HG02884 (cell line): Measurements from ENCODE around the gene CASTOR2.
"Not testable (repeated sequence)": the region's sequence is repeated elsewhere in the genome, so short reads cannot be mapped to it uniquely, and the experiment has no call there.

Experiments
- ATAC-seq: cut with Tn5 transposase; IDR thresholded peaks from one replicate; pipeline ENCODE4 v1.9.1; 2021; ENCODE audit warnings: mild to moderate bottlenecking, moderate library complexity; ENCODE audit not compliant: unreplicated experiment

Gene CASTOR2

DNA sequence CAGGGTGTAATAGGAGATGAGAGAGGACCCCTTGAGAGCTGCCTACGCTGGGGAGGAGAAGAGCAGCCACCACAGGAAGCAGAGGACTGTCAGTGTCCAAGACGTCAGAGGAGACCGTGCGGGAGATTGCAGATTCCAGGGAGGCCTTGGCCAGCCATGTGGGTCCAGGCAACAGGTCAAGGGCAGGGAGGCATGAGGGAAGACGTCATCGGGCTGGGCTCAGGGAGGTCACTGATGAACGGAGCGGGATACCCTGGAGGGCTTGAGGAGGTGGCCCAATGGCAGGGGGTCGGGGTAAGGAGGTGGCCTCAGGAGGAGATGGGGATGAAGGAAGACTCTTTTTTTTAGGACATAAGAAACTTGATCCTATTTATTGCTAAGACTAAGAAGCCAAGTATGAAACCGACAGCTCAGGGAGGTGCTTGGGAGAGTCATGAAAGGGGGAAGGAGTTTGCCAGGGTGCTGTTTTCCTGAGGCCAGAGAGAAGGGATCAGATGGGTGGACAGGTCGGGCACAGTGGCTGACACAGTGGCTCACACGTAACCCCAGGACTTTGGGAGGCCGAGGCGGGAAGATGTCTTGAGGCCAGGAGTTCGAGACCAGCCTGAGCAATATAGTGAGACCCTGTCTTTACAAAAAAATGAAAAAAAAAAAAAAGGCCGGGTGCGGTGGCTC lies 30.5 kb downstream of the CASTOR2 start:
- not testable (repeated sequence) for ATAC-seq

DNA sequence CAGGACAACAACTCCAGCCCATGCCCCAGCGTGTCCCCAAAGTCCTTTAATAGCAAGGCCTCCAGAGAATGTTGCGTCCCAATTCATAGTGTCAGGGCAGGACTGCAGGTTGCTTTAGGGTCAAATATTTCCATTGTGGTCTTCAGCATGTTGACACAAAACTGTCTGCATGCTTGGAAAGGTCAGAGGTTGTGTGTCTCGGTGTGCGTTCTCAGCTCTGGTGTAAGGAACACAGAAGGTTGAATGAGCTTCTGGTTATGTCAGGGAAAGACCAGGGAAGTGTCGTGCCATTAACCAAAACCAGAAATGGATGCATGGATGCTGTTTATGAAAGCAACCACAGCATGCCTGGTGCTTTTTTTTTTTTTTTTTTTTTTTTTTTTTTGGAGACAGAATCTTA lies 31.9 kb downstream of the CASTOR2 start:
- not testable (repeated sequence) for ATAC-seq

GRCh38 chr7:74997811-74998210 lies 33.3 kb downstream of the CASTOR2 start:
- not testable (repeated sequence) for ATAC-seq

- ATAC-seq = not testable (repeated sequence)
Measured at GRCh38 chr7:75001356-75001755, 36.9 kb downstream of the CASTOR2 start.

GRCh38 chr7:75010036-75010435 lies 45.5 kb downstream of the CASTOR2 start:
- no peak for ATAC-seq

DNA sequence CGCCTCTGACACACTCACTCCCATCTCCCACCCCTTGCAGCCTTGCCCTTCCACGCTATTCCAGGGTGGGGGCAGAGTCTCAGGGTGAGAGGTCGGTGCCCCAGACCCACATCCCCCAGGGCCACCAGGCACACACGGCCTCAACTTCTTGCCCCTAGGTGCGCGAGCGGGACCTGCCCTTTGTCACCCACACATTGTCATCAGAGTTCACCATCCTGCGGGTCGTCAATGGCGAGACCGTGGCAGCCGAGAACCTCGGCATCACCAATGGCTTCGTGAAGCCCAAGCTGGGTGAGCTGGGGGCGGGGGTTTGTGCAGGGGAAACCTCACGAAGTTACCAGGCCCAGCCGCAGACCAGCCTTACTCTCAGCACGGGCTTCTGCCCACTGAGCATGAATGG lies 53.3 kb downstream of the CASTOR2 start:
- no peak for ATAC-seq

GRCh38 chr7:75018570-75019364 lies 54.3 kb downstream of the CASTOR2 start:
- no peak for ATAC-seq

DNA sequence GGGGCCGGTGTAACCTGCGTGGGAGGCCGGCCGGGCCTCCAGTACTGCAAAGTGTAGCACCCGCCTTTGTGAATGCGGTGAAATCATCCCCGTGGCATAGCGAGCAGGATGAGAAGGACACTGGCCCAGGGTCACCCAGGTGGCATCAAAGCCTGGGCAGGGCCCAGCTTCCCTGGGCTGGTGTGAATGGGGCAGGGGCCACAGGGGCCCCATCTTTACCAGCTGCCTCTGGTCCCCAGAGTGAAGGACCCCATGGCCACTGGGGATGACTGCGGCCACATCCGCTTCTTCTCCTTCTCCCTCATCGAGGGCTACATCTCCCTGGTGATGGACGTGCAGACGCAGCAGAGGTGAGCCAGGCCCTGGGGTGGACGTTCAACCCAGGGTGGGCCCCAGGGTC lies 55.3 kb downstream of the CASTOR2 start:
- no peak for ATAC-seq

DNA sequence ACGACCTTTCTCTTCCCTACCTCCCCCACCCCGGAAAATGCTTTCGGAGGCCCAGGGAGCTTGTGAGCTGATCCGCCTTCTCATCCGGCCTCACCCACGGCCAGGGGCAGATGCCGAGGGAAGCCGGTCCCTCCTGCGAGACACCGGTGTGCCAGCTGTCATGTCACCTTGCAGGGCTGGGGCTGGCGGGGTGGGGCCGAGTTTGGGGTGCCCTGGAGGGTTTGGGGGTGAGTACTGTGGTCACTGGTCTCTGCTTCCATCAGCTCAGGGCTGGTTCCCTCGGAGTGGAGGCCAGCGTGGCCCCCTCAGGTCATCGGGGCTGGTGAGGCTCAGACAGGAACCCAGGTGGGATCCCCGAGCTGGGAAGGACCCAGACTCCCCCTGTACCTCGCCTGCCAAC lies 60.4 kb downstream of the CASTOR2 start:
- no peak for ATAC-seq

DNA sequence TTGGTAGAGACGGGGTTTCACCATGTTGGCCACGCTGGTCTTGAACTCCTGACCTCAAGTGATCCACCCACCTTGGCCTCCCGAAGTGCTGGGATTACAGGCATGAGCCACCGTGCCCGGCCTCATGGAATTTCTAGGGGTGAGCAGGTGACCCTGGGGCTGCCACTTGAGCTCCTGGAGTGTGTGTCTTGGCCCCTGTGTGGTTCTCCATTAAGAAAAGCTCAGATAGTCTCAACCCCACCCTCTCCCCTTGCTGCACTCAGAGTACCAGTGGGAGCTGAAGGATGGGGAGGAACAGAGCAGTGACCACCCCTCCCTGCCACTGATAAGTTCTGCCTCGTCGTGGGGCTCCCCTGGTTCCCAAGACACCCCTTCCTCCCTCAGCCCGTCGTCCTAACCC lies 63.8 kb downstream of the CASTOR2 start:
- ATAC-seq = no peak

DNA sequence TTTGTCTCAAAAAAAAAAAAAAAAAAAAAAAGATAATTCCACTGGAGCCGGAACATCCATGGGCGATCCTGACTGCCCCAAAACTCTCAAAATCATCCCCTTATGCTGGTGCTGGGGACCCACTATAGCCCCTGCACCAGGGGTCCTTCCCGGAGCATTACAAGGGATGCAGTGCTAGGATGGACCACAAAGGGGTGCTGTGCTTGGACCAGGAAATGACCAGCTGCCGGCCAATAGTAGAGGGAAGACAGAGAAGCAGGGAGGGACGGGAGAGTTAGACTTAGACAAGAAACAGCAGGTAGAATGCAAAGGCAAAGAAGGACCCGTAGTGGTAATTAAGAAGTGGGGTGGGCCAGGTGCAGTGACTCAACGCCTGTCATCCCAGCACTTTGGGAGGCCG lies 68.6 kb downstream of the CASTOR2 start:
- no peak for ATAC-seq

DNA sequence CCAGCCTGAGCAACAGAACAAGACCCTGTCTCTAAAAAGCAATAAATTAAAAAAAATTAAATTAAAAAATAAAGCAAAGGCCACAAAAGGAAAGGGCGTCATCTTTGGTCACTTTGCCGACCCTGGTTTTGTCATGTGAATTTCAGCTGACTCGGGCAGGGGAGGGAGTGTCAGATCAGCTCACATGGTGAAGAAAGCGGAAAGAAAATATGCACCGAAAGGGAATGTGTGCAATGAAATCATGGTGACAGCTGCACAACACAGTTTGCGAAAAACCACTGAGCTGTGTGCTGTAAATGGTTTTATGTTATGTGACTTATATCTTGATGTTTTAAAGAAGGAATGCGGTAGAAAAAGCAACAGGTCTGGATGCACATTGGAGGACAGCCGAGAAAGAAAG lies 69.3 kb downstream of the CASTOR2 start:
- ATAC-seq = no peak

DNA sequence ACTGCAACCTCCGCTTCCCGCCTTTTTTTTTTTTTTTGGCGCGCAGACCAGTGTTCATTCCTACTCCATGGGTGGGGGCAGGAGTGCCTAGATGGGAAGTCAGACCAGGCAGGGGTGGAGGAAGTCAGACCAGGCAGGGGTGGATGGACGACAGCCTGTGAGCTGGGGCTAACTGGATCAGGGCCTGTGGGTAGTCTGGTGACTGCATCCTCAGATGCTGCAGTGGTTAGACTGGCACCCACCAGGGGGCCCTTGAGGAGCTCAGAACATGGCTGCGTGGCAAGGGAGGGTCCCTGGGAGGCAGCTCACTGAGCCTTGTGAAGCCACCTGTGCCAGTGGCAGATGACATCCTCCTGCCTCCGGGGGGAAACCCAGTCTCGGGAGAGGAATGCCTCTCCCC lies 74.0 kb downstream of the CASTOR2 start:
- ATAC-seq = no peak

DNA sequence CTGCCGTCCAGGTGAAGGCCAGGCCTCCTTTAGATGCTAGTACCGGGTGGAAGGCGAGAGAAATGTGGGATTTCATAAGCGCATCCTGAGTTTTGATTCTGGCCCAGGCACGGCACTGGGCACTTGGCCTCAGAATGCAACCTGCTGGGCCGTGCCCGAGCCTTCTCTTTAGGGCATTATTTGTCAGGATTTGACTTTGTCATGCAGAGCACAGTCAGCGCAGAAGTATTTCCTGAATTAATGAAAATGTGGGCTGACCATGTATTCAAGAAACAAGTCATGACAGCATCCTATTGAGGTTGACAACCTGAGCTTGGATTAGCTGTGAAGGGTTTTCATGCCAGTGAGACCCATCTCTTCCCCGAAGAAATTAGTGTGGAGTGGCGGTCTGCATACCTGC lies 74.7 kb downstream of the CASTOR2 start:
- no peak for ATAC-seq

DNA sequence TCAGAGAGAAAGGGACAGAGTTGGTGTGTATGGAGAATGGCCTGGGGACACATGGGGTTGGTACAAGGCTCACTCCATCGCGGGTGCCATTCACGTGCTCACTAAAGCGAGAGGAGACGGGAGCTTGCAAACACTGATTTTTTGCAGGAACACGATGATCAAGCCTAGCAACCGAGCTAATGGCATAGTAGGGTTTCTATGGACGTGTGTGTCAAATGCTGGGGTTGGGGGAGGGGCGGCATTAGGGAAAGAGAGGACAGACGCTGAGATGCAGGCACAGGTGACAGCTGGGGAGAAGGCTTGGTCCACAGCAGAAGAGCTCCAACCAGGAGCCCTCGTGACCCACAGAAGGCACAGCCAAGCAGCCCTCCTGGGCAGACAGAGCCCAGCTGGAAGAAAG lies 75.2 kb downstream of the CASTOR2 start:
- no peak for ATAC-seq

- no peak for ATAC-seq
Measured at GRCh38 chr7:75040512-75040911, 76.0 kb downstream of the CASTOR2 start.

DNA sequence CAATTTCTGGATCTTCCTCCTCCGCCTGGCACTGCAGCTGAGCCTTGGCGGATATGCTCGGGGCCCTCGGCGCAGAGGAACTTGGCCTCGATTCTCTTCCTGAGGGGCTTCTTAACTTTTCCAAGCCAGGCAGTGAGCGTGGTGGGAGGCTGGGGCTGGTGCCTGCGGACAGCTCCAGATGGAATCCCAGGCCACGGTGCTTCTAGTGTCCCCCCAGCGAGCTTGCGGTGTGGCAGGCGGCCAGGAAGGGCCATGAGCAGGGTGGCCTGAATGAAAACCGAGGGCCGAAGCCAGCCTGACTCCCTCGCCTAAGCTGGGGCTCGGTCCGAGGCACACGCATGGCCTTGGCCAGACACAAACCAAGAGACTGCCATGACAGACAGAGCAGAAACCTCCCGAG lies 77.8 kb downstream of the CASTOR2 start:
- ATAC-seq = no peak

- ATAC-seq = no peak
Measured at GRCh38 chr7:75042831-75043703, 78.6 kb downstream of the CASTOR2 start.

GRCh38 chr7:75045881-75046280 lies 81.4 kb downstream of the CASTOR2 start:
- ATAC-seq = no peak

- ATAC-seq = no peak
Measured at GRCh38 chr7:75048435-75049379, 84.2 kb downstream of the CASTOR2 start.
